G401.6 (cell line): ENCODE results near the gene SLC35E2B.
A peak's percentile ranks its signal among the peaks of the same experiment; 100 is the strongest.
"Not testable (repeated sequence)": the region's sequence is repeated elsewhere in the genome, so short reads cannot be mapped to it uniquely, and the experiment has no call there.

Source experiments
- FAIRE-seq: peaks from 2 replicates; lab custom pipeline; 2012; peaks lifted over from hg19 to GRCh38; lab: Jason Lieb, UNC

The SLC35E2B gene

GRCh38 chr1:1674806-1675205, 17.8 kb downstream of the SLC35E2B start:
- not testable (repeated sequence) for FAIRE-seq

- no peak for FAIRE-seq
These were observed 20.2 kb downstream of the SLC35E2B start for GRCh38 chr1:1672181-1672965.

- FAIRE-seq: no peak
These were observed 21.1 kb downstream of the SLC35E2B start for GRCh38 chr1:1671365-1672119.

- FAIRE-seq: no peak
These were observed 21.7 kb downstream of the SLC35E2B start for GRCh38 chr1:1670866-1671265.

DNA sequence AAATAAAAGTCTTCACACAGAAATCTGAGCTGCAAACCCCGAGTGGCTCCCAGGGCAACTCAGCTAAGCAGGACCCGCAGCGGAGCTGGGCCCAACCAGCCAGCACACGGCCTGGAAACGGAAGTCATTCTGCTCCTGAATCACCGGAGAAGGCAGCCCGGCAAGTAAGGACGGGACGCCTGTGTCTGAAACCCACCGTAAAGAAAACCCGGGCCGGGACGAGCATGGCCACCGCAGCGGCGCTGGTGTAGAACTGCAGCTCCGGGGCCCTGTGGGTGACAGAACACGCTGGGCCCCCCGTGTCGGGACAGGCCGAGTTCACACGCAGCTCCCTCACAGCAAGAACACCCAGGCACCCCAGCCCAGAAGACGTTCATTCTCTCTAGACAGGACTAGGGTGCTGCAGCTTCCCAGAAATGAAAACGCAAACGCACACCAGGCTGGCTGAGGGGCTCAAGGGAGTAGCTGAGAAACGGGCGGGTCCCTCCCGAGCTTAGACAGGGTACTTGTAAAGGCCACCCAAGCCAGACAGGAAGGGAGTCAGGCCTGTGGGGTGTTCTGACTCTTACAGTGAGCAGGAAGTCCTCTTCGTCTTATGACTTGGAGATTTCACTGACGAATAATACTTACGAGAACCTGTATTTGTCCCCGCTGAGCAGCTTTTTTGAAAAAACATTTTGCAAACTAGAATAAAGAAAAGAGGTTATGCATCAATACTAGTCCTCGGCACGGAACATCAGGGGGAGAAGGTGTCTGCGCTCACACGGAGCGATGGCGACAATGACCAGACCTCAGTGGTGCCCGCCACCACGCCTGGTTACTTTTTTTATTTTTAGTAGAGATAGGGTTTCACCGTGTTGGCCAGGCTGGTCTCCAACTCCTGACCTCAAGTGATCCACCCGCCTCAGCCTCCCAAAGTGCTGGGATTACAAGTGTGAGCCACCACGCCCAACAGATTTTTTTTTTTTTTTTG, 22.8 kb downstream of the SLC35E2B start:
- no peak for FAIRE-seq

- FAIRE-seq: no peak
These were observed 26.1 kb downstream of the SLC35E2B start for GRCh38 chr1:1666526-1666925.

GRCh38 chr1:1665815-1666251, 26.8 kb downstream of the SLC35E2B start:
- no peak for FAIRE-seq

GRCh38 chr1:1664941-1665814, 27.4 kb downstream of the SLC35E2B start:
- no peak for FAIRE-seq

DNA sequence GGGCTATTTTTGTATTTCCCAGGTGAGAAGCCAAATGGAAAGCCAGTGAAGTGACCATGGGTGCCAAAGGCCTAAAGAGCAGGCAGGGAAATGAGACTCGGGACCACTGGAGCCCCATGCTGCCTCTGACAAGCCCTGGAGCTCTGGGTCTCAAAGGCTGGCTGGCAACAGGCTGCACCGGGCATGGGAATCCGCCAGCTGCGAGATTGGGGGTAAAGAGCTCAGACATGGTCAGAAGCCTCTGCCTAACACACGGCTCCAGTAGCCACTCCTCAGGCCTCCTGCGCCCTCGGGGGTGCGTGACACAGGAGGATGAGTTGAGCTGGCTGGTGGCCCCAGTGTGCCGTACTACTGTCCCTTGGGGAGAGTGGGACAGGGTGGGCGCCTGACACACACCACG, 28.3 kb downstream of the SLC35E2B start:
- not testable (repeated sequence) for FAIRE-seq

DNA sequence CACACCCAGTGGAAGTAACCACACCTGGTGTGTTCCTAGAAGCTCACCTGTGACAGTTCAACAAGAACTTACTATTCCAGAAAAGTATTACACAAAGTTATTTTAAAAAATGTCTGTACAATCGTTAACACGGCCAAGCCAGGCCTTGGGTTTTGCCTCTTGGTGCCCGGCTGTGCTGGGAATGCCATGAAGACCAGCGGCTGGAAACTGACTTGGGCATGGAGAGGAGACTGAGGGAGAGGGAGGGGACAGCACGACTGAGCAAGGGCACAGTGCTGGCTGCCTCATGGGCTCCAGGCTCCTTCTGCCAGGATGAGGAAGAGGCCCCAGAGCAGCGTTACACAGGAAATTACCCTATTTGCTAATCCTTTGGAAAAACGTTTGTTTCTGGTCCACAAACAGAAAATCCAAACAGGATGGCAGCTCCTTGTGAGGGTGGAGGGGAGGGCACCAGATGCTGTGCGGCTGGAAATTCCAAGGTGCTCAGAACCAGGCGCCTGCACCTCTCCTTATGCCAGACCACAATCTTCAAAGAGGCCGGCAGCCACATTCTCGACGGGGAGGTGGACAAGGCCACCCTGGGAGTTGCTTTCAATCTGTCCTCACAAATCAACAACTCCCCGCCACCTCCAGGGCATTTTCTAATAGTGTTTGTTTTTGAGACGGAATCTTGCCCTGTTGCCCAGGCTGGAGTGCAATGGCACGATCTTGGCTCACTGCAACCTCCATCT, 29.6 kb downstream of the SLC35E2B start:
- not testable (repeated sequence) for FAIRE-seq

- not testable (repeated sequence) for FAIRE-seq
These were observed 30.2 kb downstream of the SLC35E2B start for GRCh38 chr1:1662392-1662791.

- FAIRE-seq: peak; percentile 97
These were observed 33.7 kb downstream of the SLC35E2B start, which contains the start of gene CDK11B for GRCh38 chr1:1658583-1659549. Gene CDK11B (minus strand): TSS chr1:1659004. CDS start chr1:1657485, 1,519 bp downstream.

- not testable (repeated sequence) for FAIRE-seq
These were observed 44.3 kb downstream of the SLC35E2B start for GRCh38 chr1:1648265-1648664.

DNA sequence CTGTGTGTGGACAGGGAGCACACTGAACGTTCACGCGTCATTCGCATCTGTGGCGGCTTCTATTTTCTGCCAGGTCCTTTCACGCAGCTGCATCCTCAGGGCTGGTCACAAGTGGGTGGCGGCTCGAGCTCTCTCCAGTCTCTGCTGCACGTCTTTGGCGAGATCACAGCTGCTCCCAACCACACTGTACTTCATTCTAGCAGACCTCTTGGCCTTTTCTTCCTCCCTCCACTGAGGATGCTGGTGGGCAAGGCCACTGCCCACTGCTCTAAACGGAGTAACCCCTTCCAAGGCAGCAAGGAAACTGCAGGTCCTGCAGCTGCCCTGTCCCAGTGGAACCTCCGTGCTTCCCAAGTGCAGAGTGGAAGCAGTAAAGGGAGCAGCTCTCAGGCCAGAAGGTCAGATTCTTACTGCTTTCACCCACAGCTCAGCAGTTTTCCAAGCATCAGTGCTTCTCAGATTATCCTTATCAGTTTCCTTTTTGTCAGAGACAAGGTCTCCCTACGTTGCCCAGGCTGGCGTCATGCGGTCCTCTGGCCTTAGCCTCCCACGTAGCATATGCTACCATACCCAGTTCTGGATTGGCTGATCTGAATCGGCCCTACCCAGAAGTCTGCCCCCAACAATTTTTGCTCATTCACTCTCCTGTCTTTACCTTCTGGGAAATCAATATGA, 44.9 kb downstream of the SLC35E2B start:
- not testable (repeated sequence) for FAIRE-seq

GRCh38 chr1:1646326-1646725, 46.3 kb downstream of the SLC35E2B start:
- FAIRE-seq: not testable (repeated sequence)

GRCh38 chr1:1640711-1641461, 51.7 kb downstream of the SLC35E2B start:
- FAIRE-seq: not testable (repeated sequence)

GRCh38 chr1:1640081-1640480, 52.5 kb downstream of the SLC35E2B start:
- not testable (repeated sequence) for FAIRE-seq

DNA sequence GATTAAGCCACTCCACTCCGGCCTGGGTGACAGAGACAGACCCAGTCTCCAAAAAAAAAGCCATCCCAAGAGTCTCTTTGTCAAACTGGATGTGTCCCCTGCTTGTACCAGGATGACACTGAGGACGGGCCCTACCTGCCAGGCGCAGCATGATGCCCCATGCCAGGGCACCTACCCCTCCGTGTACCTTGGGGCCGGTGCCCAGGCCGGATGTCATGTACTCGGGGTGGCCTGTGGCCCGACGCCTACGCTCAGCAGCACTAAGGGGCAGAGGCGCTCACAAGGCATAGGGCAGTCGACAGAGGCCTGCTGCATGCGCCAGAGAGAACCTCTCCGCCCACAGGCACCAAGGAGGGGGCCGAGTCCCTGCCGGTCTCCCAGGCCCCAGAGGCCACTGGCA, 53.2 kb downstream of the SLC35E2B start:
- not testable (repeated sequence) for FAIRE-seq
